GM21576 (cell line): ENCODE data around the gene FXR1.
"Not testable (repeated sequence)": the region's sequence is repeated elsewhere in the genome, so short reads cannot be mapped to it uniquely, and the experiment has no call there.

Source experiments
- ATAC-seq: cut with Tn5 transposase; IDR thresholded peaks from one replicate; pipeline ENCODE4 v1.9.1; 2021; ENCODE audit warnings: mild to moderate bottlenecking, moderate library complexity; ENCODE audit not compliant: unreplicated experiment

Gene FXR1

DNA sequence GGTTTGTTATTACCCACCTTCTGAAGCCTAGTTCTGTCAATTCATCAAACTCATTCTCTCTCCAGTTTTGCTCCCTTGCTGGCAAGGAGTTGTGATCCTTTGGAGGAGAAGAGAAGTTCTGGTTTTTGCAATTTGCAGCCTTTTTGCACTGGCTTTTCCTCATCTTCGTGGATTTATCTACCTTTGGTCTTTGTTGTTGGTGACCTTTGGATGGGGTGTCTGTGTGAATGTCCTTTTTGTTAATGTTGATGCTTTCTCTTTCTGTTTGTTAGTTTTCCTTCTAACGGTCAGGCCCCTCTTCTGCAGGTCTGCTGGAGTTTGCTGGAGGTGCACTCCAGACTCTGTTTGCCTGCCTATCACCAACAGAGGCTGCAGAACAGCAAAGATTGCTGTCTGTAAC lies 91.0 kb downstream of the FXR1 start:
- not testable (repeated sequence) for ATAC-seq

DNA sequence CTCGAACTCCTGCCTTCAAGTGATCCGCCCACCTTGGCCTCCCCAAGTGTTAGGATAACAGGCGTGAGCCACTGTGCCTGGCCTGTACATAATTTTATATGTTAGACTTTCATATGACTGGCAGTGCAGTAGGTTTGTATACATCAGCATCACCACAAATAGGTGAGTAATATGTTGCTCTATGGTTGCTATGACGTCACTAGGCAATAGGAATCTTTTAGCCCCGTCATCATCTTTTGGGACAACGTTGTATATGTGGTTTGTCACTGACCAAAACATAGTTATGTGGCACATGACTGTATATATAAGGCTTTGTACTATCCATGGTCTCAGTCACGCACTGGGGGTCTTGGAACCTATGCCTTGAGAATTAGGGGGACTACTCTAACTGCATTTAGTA lies 94.1 kb downstream of the FXR1 start:
- no peak for ATAC-seq

GRCh38 chr3:181007262-181007661 lies 94.8 kb downstream of the FXR1 start:
- no peak for ATAC-seq

- ATAC-seq, result no peak
Measured at GRCh38 chr3:181008796-181009195, 96.3 kb downstream of the FXR1 start.

DNA sequence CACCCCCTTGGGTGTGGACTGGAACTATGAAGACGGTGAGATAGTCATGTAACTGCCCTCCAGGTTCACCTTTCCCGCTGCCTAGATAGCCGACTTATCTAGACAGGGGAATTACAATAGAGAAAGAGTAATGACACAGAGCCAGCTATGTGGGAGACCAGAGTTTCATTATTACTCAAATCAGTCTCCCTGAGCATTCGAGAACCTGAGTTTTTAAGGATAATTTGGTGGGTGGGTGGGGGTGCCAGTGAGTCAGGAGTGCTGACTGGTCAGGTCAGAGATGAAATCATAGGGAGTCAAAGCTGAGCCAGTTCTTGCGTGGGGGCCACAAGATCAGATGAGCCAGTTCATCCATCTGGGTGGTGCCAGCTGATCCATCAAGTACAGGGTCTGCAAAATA lies 96.8 kb downstream of the FXR1 start:
- ATAC-seq, result no peak

- ATAC-seq, result no peak
Measured at GRCh38 chr3:181017690-181018089, 105.2 kb downstream of the FXR1 start.

DNA sequence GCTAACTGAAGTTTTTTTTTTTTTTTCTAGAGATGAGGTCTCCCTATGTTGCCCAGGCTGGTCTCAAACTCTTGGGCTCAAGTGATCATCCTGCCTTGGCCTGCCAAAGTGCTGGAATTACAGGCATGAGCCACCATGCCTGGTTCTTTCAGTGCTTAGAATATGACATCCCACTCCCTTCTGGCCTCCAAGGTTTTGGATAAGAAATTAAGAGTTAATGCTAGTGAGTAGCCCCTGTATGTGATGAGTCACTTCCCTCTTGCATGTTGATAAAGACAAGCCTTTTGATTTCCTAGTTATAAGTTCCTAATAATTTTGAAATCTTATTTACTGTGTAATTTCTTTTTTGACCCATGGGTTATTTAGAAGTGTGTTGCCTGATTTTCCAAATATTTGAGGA lies 112.7 kb downstream of the FXR1 start:
- no peak for ATAC-seq

DNA sequence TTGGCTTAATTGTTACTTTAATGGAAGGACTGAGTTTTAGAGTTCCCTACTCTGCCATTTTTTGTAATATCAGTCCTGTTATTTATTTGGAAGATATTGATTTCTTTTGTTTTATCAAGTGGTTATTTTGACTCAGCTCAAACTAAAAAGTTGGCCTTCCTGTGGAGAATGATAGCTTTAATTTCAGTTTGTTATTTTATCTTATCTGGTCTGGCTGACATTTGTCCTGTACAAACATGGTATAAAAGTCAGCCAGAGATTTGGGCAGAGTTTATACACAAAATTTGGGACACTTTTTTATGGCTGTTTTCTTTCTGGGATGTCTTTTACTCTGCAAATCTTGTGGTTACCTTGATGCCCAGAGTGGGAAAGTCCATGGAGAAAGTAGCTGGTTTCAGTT lies 118.5 kb downstream of the FXR1 start:
- ATAC-seq, result no peak
